Activated naive CD4-positive, alpha-beta T cell treated with anti-CD3 and anti-CD28 coated beads, Interleukin-2, amount 10 ng/mL, durations not matched to agents 5 hours and 36 hours (primary cell): ENCODE data around the gene PDC. TPM values are rescaled to one million over a fixed set of nuclear protein-coding genes. Genes with fewer than 3 reads are reported as not detected.

Source experiments
- total RNA-seq, 2 experiments: library from RNA; stranded (reverse); gene quantifications; one replicate each; pipeline ENCODE4 v1.2.3, GENCODE V29; 2021

The PDC gene
- not detected for total RNA-seq

GRCh38 chr1:186461014-186461413 is at the start of gene PDC:
PDC (minus strand) TSS chr1:186461114; CDS start chr1:186449459, 11,655 bp downstream.

Other genes with a start within 250 kb of the PDC start
- 1 to 10 TPM; 1.4 TPM for gene PRG4, start 164.8 kb downstream of the PDC start, total RNA-seq
- 100 to 1,000 TPM; 149 to 156 TPM for gene TPR, start 85.9 kb downstream of the PDC start, total RNA-seq
- gene ODR4, start 85.3 kb downstream of the PDC start, total RNA-seq: 10 to 100 TPM; 13.7 to 14.1 TPM
- not detected for gene PTGS2, start 219.3 kb upstream of the PDC start, total RNA-seq